H9 (cell line): ENCODE measurements around the gene NPAS3. TPM values are rescaled to one million over a fixed set of nuclear protein-coding genes. Genes with fewer than 3 reads are reported as not detected.

ENCODE experiments used
- DNase-seq: peaks from one replicate; pipeline ENCODE4 v3.0.0-alpha.2; 2017
- H2AFZ ChIP-seq: one replicate; pipeline ENCODE4 v1.6.1; 2013; ENCODE audit warnings: mild to moderate bottlenecking, low read length, control low read depth, moderate library complexity
- H2AK5ac ChIP-seq: 2 replicates; pipeline ENCODE4 v1.6.1; 2013; ENCODE audit warnings: low read length, control low read depth, mixed read lengths; ENCODE audit not compliant: insufficient read length
- H2BK120ac ChIP-seq: one replicate; pipeline ENCODE4 v1.6.1; 2013; ENCODE audit warnings: low read depth, mild to moderate bottlenecking, low read length, control low read depth, inconsistent platforms; ENCODE audit not compliant: poor library complexity, severe bottlenecking
- H2BK12ac ChIP-seq: 2 replicates; pipeline ENCODE4 v1.6.1; 2013; ENCODE audit warnings: low read length, control low read depth, mixed read lengths, low read depth; ENCODE audit not compliant: insufficient read length
- H2BK15ac ChIP-seq: 2 replicates; pipeline ENCODE4 v1.6.1; 2013; ENCODE audit warnings: low read depth, low read length, control low read depth
- H2BK20ac ChIP-seq: one replicate; pipeline ENCODE4 v1.6.1; 2013; ENCODE audit warnings: low read depth, mild to moderate bottlenecking, low read length, control low read depth, inconsistent platforms; ENCODE audit not compliant: poor library complexity, severe bottlenecking
- H2BK5ac ChIP-seq: 2 replicates; pipeline ENCODE4 v1.6.1; 2013; ENCODE audit warnings: low read length, control low read depth, mixed read lengths; ENCODE audit not compliant: insufficient read length
- H3K14ac ChIP-seq: 2 replicates; pipeline ENCODE4 v1.6.1; 2013; ENCODE audit warnings: low read length, control low read depth; ENCODE audit not compliant: insufficient read depth
- H3K18ac ChIP-seq: 2 replicates; pipeline ENCODE4 v1.6.1; 2013; ENCODE audit warnings: low read depth, mild to moderate bottlenecking, mixed read lengths, low read length, control low read depth; ENCODE audit not compliant: insufficient read length
- H3K23ac ChIP-seq: 2 replicates; pipeline ENCODE4 v1.6.1; 2013; ENCODE audit warnings: low read length, control low read depth, mixed read lengths, low read depth; ENCODE audit not compliant: insufficient read length
- H3K23me2 ChIP-seq: 2 replicates; pipeline ENCODE4 v1.6.1; 2013; ENCODE audit warnings: low read depth, mild to moderate bottlenecking, mixed read lengths, low read length, control low read depth; ENCODE audit not compliant: insufficient read length, poor library complexity, severe bottlenecking
- H3K27ac ChIP-seq: 2 replicates; pipeline ENCODE4 v1.5.1; 2013; ENCODE audit warnings: low read length, control low read depth, mixed read lengths, low read depth; ENCODE audit not compliant: insufficient read length
- H3K27me3 ChIP-seq: 2 replicates; pipeline ENCODE4 v1.6.1; 2013; ENCODE audit warnings: low read length, control low read depth, inconsistent platforms; ENCODE audit not compliant: insufficient read depth
- H3K4ac ChIP-seq: 2 replicates; pipeline ENCODE4 v1.6.1; 2013; ENCODE audit warnings: low read depth, mild to moderate bottlenecking, control low read depth, inconsistent platforms, low read length, moderate library complexity
- H3K4me1 ChIP-seq: 2 replicates; pipeline ENCODE4 v1.6.1; 2013; ENCODE audit warnings: low read length, control low read depth, inconsistent platforms; ENCODE audit not compliant: insufficient read depth
- H3K4me2 ChIP-seq: 2 replicates; pipeline ENCODE4 v1.6.1; 2013; ENCODE audit warnings: low read length, control low read depth, mixed read lengths; ENCODE audit not compliant: insufficient read length, insufficient read depth
- H3K56ac ChIP-seq: 2 replicates; pipeline ENCODE4 v1.6.1; 2013; ENCODE audit warnings: low read depth, mild to moderate bottlenecking, mixed read lengths, low read length, control low read depth; ENCODE audit not compliant: insufficient read length
- H3K79me1 ChIP-seq: 2 replicates; pipeline ENCODE4 v1.6.1; 2013; ENCODE audit warnings: low read depth, mild to moderate bottlenecking, moderate library complexity, low read length, control low read depth, inconsistent platforms; ENCODE audit not compliant: insufficient read depth, poor library complexity, severe bottlenecking
- H3K79me2 ChIP-seq: 2 replicates; pipeline ENCODE4 v1.6.1; 2013; ENCODE audit warnings: low read length, control low read depth, inconsistent platforms; ENCODE audit not compliant: insufficient read depth
- H3K9ac ChIP-seq: 2 replicates; pipeline ENCODE4 v1.6.1; 2013; ENCODE audit warnings: low read length, control low read depth, mixed read lengths; ENCODE audit not compliant: insufficient read length; ENCODE audit errors: extremely low read depth
- H3K9me3 ChIP-seq: one replicate; pipeline ENCODE4 v1.6.1; 2013; ENCODE audit warnings: low read depth, low read length, inconsistent platforms; ENCODE audit not compliant: control insufficient read depth
- H3T11ph ChIP-seq: one replicate; pipeline ENCODE4 v1.6.1; 2013; ENCODE audit warnings: mild to moderate bottlenecking, low read length, control low read depth, inconsistent platforms
- H4K20me1 ChIP-seq: one replicate; pipeline ENCODE4 v1.6.1; 2013; ENCODE audit not compliant: control insufficient read depth, insufficient read length, insufficient read depth
- H4K5ac ChIP-seq: 2 replicates; pipeline ENCODE4 v1.6.1; 2013; ENCODE audit warnings: low read depth, mild to moderate bottlenecking, mixed read lengths, low read length, control low read depth; ENCODE audit not compliant: insufficient read length
- H4K8ac ChIP-seq: replicated peaks from 2 replicates; pipeline ENCODE4 v1.6.1; 2013; ENCODE audit warnings: low read length, control low read depth, mixed read lengths, low read depth; ENCODE audit not compliant: insufficient read length
- H4K91ac ChIP-seq: 2 replicates; pipeline ENCODE4 v1.6.1; 2013; ENCODE audit warnings: low read depth, mild to moderate bottlenecking, moderate library complexity, mixed read lengths, low read length, control low read depth; ENCODE audit not compliant: insufficient read length
- H3K27ac Mint-ChIP-seq, 3 experiments: 2 replicates in 2 of 3; 3 replicates in 1 of 3; pipeline ENCODE4 v1.8.0; 2020 to 2021; ENCODE audit warnings: mixed read lengths in 3 of 3, mild to moderate bottlenecking in 1 of 3, moderate library complexity in 1 of 3
- H3K27me3 Mint-ChIP-seq: 2 replicates; pipeline ENCODE4 v1.8.0; 2021; ENCODE audit warnings: low read depth, mild to moderate bottlenecking, moderate library complexity, mixed read lengths
- H3K36me3 Mint-ChIP-seq, 3 experiments: 2 replicates in 2 of 3; 3 replicates in 1 of 3; pipeline ENCODE4 v1.8.0; 2020 to 2021; ENCODE audit warnings: low read depth in 3 of 3, mixed read lengths in 3 of 3; ENCODE audit not compliant: insufficient read depth in 1 of 3
- H3K4me1 Mint-ChIP-seq, 2 experiments: 2 replicates each; pipeline ENCODE4 v1.8.0; 2020; ENCODE audit warnings: mixed read lengths in 2 of 2
- H3K4me3 Mint-ChIP-seq, 2 experiments: 2 replicates in 1 of 2; 3 replicates in 1 of 2; pipeline ENCODE4 v1.8.0; 2020 to 2021; ENCODE audit warnings: mild to moderate bottlenecking in 2 of 2, mixed read lengths in 2 of 2, moderate library complexity in 1 of 2
- H3K9me3 Mint-ChIP-seq, 2 experiments: 2 replicates in 1 of 2; 3 replicates in 1 of 2; pipeline ENCODE4 v1.8.0; 2020; ENCODE audit warnings: mild to moderate bottlenecking in 2 of 2, mixed read lengths in 2 of 2, moderate library complexity in 1 of 2
- WGBS: extraction: QIAGEN DNeasy Blood & Tissue Kit; methylation state at CpG from one replicate; pipeline ENCODE4 v1.1.7; 2013; ENCODE audit warnings: missing lambda C conversion rate, low lambda C conversion rate, mixed read lengths; ENCODE audit not compliant: insufficient read length; ENCODE audit errors: extremely low coverage; 5-methylcytosine and 5-hydroxymethylcytosine counted together
- total RNA-seq: library from RNA; stranded (reverse); gene quantifications from 2 replicates; pipeline ENCODE4 v1.2.1, GENCODE V29; 2021
- TF ChIP-seq, protein P1 (sequence below): fragments of 200-600 bp; sonication (generic); conservative IDR thresholded peaks from 3 replicates; pipeline ENCODE4 v1.8.0; 2021; ENCODE audit warnings: antibody characterized with exemption, mild to moderate bottlenecking

The NPAS3 gene
- total RNA-seq, 1 experiment from 2014 or later: 0.17 TPM

DNA sequence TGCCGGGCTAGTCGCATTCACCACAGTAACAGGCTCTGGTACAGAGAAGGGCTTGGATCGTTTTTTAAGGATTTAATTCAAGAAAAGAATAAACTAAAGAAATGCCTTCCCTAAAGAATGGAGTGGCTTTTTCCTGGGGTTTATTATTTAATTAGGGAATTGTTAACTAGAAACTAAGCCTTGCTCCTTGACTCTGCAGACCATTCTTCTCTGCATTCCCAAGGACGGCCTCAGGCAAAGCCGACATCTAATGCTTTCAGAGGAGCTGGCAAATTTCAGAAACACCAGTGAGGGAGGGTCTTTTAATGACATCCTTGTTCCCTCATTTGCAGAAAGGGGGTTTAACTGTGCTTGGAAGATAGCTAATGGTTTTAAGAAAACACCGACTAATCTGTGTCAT, 838.2 kb downstream of the NPAS3 start:
- H3K9me3 Mint-ChIP-seq: no peaks in the 10 kb centered on the region
- TF ChIP-seq, protein P1, sequence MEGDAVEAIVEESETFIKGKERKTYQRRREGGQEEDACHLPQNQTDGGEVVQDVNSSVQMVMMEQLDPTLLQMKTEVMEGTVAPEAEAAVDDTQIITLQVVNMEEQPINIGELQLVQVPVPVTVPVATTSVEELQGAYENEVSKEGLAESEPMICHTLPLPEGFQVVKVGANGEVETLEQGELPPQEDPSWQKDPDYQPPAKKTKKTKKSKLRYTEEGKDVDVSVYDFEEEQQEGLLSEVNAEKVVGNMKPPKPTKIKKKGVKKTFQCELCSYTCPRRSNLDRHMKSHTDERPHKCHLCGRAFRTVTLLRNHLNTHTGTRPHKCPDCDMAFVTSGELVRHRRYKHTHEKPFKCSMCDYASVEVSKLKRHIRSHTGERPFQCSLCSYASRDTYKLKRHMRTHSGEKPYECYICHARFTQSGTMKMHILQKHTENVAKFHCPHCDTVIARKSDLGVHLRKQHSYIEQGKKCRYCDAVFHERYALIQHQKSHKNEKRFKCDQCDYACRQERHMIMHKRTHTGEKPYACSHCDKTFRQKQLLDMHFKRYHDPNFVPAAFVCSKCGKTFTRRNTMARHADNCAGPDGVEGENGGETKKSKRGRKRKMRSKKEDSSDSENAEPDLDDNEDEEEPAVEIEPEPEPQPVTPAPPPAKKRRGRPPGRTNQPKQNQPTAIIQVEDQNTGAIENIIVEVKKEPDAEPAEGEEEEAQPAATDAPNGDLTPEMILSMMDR: no peak
- no peak overlapping the region for H3K4me3 Mint-ChIP-seq
- no peaks in the 10 kb centered on the region for H3K27me3 Mint-ChIP-seq
- H3T11ph ChIP-seq: no peak overlapping the region
- H3K4me1 Mint-ChIP-seq: peaks cover 24 to 31% of the 10 kb centered on the region in 2 experiments
- no peaks in the 10 kb centered on the region for H4K20me1 ChIP-seq
- H3K23me2 ChIP-seq: no peaks in the 10 kb centered on the region
- no peak overlapping the region for H2BK20ac ChIP-seq
- H3K4ac ChIP-seq: no peak overlapping the region
- H3K9me3 ChIP-seq: no peaks in the 10 kb centered on the region
- no peak overlapping the region for H4K5ac ChIP-seq
- no peaks in the 10 kb centered on the region for H3K79me1 ChIP-seq
- no peaks in the 10 kb centered on the region for H3K4me1 ChIP-seq
- H3K27ac ChIP-seq: no peak overlapping the region
- H3K36me3 Mint-ChIP-seq: no peaks in the 10 kb centered on the region
- H2AK5ac ChIP-seq: no peak overlapping the region
- H3K14ac ChIP-seq: no peak overlapping the region
- no peak overlapping the region for H4K8ac ChIP-seq
- H3K4me2 ChIP-seq: no peak overlapping the region
- no peak for DNase-seq
- no peak overlapping the region for H4K91ac ChIP-seq
- H3K56ac ChIP-seq: no peak overlapping the region
- no peak overlapping the region for H2BK120ac ChIP-seq
- no peak overlapping the region for H2BK15ac ChIP-seq
- H3K27ac Mint-ChIP-seq: no peak overlapping the region
- H3K79me2 ChIP-seq: no peaks in the 10 kb centered on the region
- no peak overlapping the region for H3K23ac ChIP-seq
- H2BK5ac ChIP-seq: no peak overlapping the region
- H3K27me3 ChIP-seq: no peaks in the 10 kb centered on the region
- no peak overlapping the region for H3K18ac ChIP-seq
- no CpG with 5 or more reads among the region's 6 CpGs for WGBS
- no peak overlapping the region for H2BK12ac ChIP-seq
- H2AFZ ChIP-seq: no peak overlapping the region
- H3K9ac ChIP-seq: no peak overlapping the region
